Ovary (tissue), 9 donors: ENCODE measurements around the gene CSF3. TPM values are rescaled to one million over a fixed set of nuclear protein-coding genes. Genes with fewer than 3 reads are reported as not detected.

Experiments used
- DNase-seq, 5 donors: peaks; one replicate each; pipeline ENCODE4 v3.0.0-alpha.2; 2019 to 2020
- H3K27ac ChIP-seq, 2 donors: fragments of 200-600 bp; one replicate each; pipeline versions ENCODE4 v1.5.1 to v1.8.0; 2019 to 2022
- H3K27me3 ChIP-seq: fragments of 200-600 bp; one replicate; pipeline ENCODE4 v1.8.0; 2022
- H3K36me3 ChIP-seq: fragments of 200-600 bp; sonication (generic); one replicate; pipeline ENCODE4 v1.5.1; 2019
- H3K4me1 ChIP-seq: one replicate; pipeline ENCODE4 v1.8.1; 2013; ENCODE audit warnings: mild to moderate bottlenecking, moderate library complexity; ENCODE audit not compliant: insufficient read depth
- H3K4me3 ChIP-seq: fragments of 200-600 bp; sonication (generic); one replicate; pipeline ENCODE4 v1.5.1; 2017
- H3K9me3 ChIP-seq, 2 donors: fragments of 200-600 bp in 1 of 2; sonication (generic) in 1 of 2; one replicate each; pipeline versions ENCODE4 v1.5.1 to v1.8.1; 2013 to 2019; ENCODE audit warnings: mild to moderate bottlenecking in 1 of 2, moderate library complexity in 1 of 2
- EP300 ChIP-seq: sonication (generic); formaldehyde crosslinking; IDR thresholded peaks from one replicate; pipeline ENCODE4 v1.6.1; 2017; ENCODE audit warnings: antibody characterized with exemption
- POLR2A ChIP-seq: fragments of 450-650 bp; IDR thresholded peaks from one replicate; pipeline ENCODE4 v1.6.1; 2017; ENCODE audit warnings: antibody characterized with exemption, mild to moderate bottlenecking, moderate library complexity
- WGBS, 3 donors: extraction: QIAGEN DNeasy Blood & Tissue Kit in 1 of 3; methylation state at CpG; one replicate each; pipeline versions ENCODE4 v1.1.5 to v1.1.7; 2013 to 2017; 5-methylcytosine and 5-hydroxymethylcytosine counted together
- intact Hi-C, 4 donors: fragments of 100-400 bp; cut with DNase I; formaldehyde crosslinking; loops; one replicate each; pipeline versions ENCODE4 v1.11.0 to v1.15.1; 2022 to 2023
- microRNA-seq, 3 donors: library from miRNA; unstranded; fragments of <30 nt; microRNA quantifications; one replicate each; pipeline versions ENCODE4 to v1.2.0, GENCODE V29; 2019 to 2020
- polyA plus RNA-seq, 2 donors: library from polyadenylated mRNA; stranded (reverse); fragments of 200-250 nt in 1 of 2; fragments of 350-450 nt in 1 of 2; fragmentation: Illumina TruSeq in 1 of 2; extraction: RNeasy Lipid Tissue Mini Kit (QIAGEN cat#74804) in 1 of 2; gene quantifications; one replicate each; pipeline ENCODE4 v1.2.3, GENCODE V29; 2013 to 2014
- small RNA-seq: library from RNA; depleted of rRNA; stranded (forward); fragments of <200 nt; gene quantifications from one replicate; pipeline ENCODE3, GENCODE V24; 2016
- total RNA-seq, 7 donors: library from RNA; depleted of rRNA in 2 of 7; stranded (reverse); fragments of >200 nt in 2 of 7; fragmentation: NEBNext Ultra II Directional in 3 of 7; extraction: Animal tissue kit (Norgen Biotek cat#: 25700) in 3 of 7; gene quantifications; one replicate each; pipeline versions ENCODE4 v1.1.0 to v1.2.4, GENCODE V29; 2016 to 2023
- TF ChIP-seq, protein P1 (sequence below), 3 donors: fragments of 450-650 bp in 2 of 3; fragments of 200-600 bp in 1 of 3; IDR thresholded peaks; one replicate each; pipeline versions ENCODE4 v1.5.1 to v1.8.0; 2016 to 2022; ENCODE audit warnings: antibody characterized with exemption in 3 of 3, mild to moderate bottlenecking in 1 of 3
- donor health status: DM: no; HTN: no; CAD: no; lungs with moderate emphysema.
- donor health status: DM: no; HTN: no; CAD: no.
- donor health status: Bipolar disorder and iron deficiency.
- donor health status: DM: yes; HTN: yes; CAD: no.
- donor health status: DM: no; HTN: no; CAD: no.
- donor health status: DM: yes; HTN: yes; CAD: no.

CSF3 gene
- total and polyA plus RNA-seq, 9 donors: 0.32 to 197 (median 1.4) TPM; not detected in 3

DNA sequence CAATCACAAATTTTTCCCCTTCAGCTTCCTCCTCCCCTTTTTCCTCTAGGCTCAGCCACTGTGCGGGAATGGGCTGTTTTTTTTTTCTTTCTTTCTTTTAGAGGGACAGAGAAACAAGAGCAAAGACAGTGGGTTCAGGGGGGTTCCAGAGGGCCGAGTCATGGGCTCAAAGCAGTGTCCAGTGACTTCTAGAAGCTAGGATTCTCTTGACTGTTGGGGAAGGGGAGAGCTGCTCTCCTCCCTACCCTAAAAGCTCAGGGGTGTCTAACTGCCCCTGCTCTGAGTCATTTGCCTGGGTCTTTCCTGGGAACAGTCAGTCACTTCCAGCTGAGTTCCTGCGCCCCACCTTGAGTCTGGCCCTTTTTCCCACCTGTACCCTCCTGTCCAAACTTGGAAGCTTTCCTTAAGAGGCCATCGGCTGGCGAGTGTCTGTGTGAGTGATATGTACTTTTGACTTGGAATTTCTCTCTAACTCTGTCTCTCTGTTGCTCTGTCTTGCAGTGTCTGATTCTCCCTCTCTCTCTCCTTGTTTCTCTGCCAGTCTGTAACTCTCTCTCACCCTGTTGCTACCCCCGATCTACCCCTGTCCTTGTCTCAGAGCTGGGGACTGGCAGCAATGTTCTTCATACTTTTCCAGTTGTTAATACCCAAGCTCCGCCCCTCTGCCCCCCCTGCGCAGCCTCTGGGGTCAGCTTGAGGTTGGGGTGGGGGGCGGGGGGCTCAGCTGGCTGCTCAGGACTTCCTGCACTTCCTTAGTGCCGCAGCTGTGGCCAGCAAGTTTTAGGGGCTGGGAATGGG lies 49.9 kb downstream of the CSF3 start:
- DNase-seq: peak; percentile 41 to 69 (median 59)
- Histone ChIP-seq H3K9me3 (no peaks in the 10 kb centered on the region), H3K4me1 (peaks cover 29% of the 10 kb centered on the region), H3K27me3 (no peaks in the 10 kb centered on the region), H3K4me3 (peak overlapping the region; percentile 63), H3K27ac (peak overlapping the region; percentile 54 to 85), H3K36me3 (no peaks in the 10 kb centered on the region)
- TF ChIP-seq EP300 (no peak), POLR2A (no peak)
- TF ChIP-seq, protein P1, sequence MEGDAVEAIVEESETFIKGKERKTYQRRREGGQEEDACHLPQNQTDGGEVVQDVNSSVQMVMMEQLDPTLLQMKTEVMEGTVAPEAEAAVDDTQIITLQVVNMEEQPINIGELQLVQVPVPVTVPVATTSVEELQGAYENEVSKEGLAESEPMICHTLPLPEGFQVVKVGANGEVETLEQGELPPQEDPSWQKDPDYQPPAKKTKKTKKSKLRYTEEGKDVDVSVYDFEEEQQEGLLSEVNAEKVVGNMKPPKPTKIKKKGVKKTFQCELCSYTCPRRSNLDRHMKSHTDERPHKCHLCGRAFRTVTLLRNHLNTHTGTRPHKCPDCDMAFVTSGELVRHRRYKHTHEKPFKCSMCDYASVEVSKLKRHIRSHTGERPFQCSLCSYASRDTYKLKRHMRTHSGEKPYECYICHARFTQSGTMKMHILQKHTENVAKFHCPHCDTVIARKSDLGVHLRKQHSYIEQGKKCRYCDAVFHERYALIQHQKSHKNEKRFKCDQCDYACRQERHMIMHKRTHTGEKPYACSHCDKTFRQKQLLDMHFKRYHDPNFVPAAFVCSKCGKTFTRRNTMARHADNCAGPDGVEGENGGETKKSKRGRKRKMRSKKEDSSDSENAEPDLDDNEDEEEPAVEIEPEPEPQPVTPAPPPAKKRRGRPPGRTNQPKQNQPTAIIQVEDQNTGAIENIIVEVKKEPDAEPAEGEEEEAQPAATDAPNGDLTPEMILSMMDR (IDR thresholded peaks at IDR 0.05): no peak
- 5 to 6% (median 5%) methylated on average over 10 of the region's 10 CpGs for WGBS, 3 donors
- intact Hi-C loops: loop anchor here in 3 of 4 donors (5.0 to 10.0 kb wide), 4 partner anchors 32 to 840 kb away; partner anchors contain the start of gene STAC2 (in 1 of the 3)

DNA sequence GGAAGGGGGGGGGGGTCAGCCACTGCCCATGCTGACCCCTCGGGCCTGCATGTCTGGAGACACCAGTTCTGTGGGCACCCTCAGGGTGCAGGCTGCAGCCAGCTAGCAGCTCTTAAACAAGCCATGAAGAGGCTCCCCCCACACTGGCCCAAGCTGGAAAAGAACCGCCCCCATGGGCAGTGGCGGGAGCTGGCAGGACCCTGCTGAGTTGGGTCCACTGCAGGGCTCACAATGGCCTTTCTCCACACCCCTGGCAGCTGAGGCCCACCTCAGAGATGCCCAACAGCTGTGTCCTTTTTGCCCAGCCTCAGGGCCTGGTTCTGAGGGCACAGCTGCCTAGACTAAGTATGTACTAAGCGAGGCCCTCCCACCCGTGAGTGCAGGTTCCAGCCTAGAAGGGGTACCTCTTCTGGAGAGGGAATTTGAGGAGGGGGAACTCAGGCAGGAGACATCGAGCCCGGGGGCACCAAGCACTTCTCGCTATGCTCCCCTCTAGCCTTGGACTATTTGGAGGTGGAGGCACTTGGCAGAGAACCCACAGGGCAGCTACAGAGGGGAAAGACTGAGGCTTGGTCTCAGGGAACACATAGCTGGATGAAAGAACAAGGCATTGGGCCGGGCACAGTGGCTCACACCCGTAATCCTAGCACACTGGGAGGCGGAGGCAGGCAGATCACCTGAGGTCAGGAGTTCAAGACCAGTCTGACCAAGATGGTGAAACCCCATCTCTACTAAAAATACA lies 50.7 kb downstream of the CSF3 start:
- TF ChIP-seq, protein P1 (IDR thresholded peaks at IDR 0.05): no peak
- no peak for TF ChIP-seq POLR2A
- TF ChIP-seq EP300: no peak
- Histone ChIP-seq H3K4me3 (peak overlapping the region; percentile 63), H3K4me1 (peaks cover 36% of the 10 kb centered on the region), H3K9me3 (no peaks in the 10 kb centered on the region), H3K27ac (peak overlapping the region; percentile 54 to 85), H3K27me3 (no peaks in the 10 kb centered on the region), H3K36me3 (no peaks in the 10 kb centered on the region)
- intact Hi-C loops: loop anchor here in 1 of 4 donors (10.0 kb wide), 1 partner anchor 841 kb away; the partner anchor contains the start of gene STAC2
- 47 to 57% (median 54%) methylated on average over 10 to 11 of the region's 11 CpGs for WGBS, 3 donors
- DNase-seq: peak in 1 of 5 donors; percentile 47

Small RNA genes lying within 50 kb of the gene (microRNA-seq; reads per million reads assigned to microRNA genes)
- gene MIR6884: 0 to 0.95 (median 0) reads per million in 3 donors

Small RNA genes lying within 50 kb of the gene (small RNA-seq; reads per million reads assigned to genes)
- gene SNORD124: 615 reads per million, percentile 96 among the genes with 10 or more reads in this experiment

Other genes starting within 250 kb of the CSF3 start
- under 1 TPM; 0.34 to 0.97 (median 0.62) TPM for gene IKZF3, start 151.1 kb upstream of the CSF3 start, total RNA-seq
- 1 to 10 TPM in 1 of 2 donors, under 1 TPM in 1; 0.16 to 2.6 TPM for gene IKZF3, start 151.1 kb upstream of the CSF3 start, polyA plus RNA-seq
- not detected for gene ZPBP2, start 147.2 kb upstream of the CSF3 start, total RNA-seq
- not detected for gene ZPBP2, start 147.2 kb upstream of the CSF3 start, polyA plus RNA-seq
- 1 to 10 TPM; 3.8 to 9.7 (median 5.5) TPM for gene GSDMB, start 96.8 kb upstream of the CSF3 start, total RNA-seq
- gene GSDMB, start 96.8 kb upstream of the CSF3 start, polyA plus RNA-seq: 1 to 10 TPM; 3.7 to 6.5 TPM
- 10 to 100 TPM; 37.0 to 64.3 (median 52.2) TPM for gene ORMDL3, start 87.8 kb upstream of the CSF3 start, total RNA-seq
- gene ORMDL3, start 87.8 kb upstream of the CSF3 start, polyA plus RNA-seq: 10 to 100 TPM; 43.7 to 97.5 TPM
- gene LRRC3C, start 87.7 kb upstream of the CSF3 start, total RNA-seq: under 1 TPM in 1 of 7 donors, not detected in 6; 0.27 TPM
- gene LRRC3C, start 87.7 kb upstream of the CSF3 start, polyA plus RNA-seq: under 1 TPM in 1 of 2 donors, not detected in 1; 0.12 TPM
- under 1 TPM in 2 of 7 donors, not detected in 5; 0.10 to 0.11 TPM for gene GSDMA, start 52.4 kb upstream of the CSF3 start, total RNA-seq
- gene GSDMA, start 52.4 kb upstream of the CSF3 start, polyA plus RNA-seq: under 1 TPM; 0.19 to 0.55 TPM
- gene PSMD3, start 34.6 kb upstream of the CSF3 start, total RNA-seq: 10 to 100 TPM; 48.2 to 88.4 (median 75.8) TPM
- gene PSMD3, start 34.6 kb upstream of the CSF3 start, polyA plus RNA-seq: 10 to 100 TPM; 63.9 to 70.1 TPM
- gene MED24, start 39.0 kb downstream of the CSF3 start, total RNA-seq: 10 to 100 TPM; 42.2 to 73.9 (median 66.7) TPM
- gene MED24, start 39.0 kb downstream of the CSF3 start, polyA plus RNA-seq: 10 to 100 TPM; 45.1 to 51.3 TPM
- 100 to 1,000 TPM in 2 of 7 donors, 10 to 100 TPM in 5; 51.4 to 129 (median 89.3) TPM for gene THRA, start 47.5 kb downstream of the CSF3 start, total RNA-seq
- 10 to 100 TPM; 77.5 to 87.2 TPM for gene THRA, start 47.5 kb downstream of the CSF3 start, polyA plus RNA-seq
- gene NR1D1, start 85.1 kb downstream of the CSF3 start, total RNA-seq: 10 to 100 TPM; 10.7 to 73.8 (median 23.7) TPM
- gene NR1D1, start 85.1 kb downstream of the CSF3 start, polyA plus RNA-seq: 10 to 100 TPM; 11.8 to 59.0 TPM
- 100 to 1,000 TPM in 1 of 7 donors, 10 to 100 TPM in 6; 59.6 to 110 (median 83.3) TPM for gene MSL1, start 106.5 kb downstream of the CSF3 start, total RNA-seq
- 100 to 1,000 TPM in 1 of 2 donors, 10 to 100 TPM in 1; 60.8 to 122 TPM for gene MSL1, start 106.5 kb downstream of the CSF3 start, polyA plus RNA-seq
- 100 to 1,000 TPM in 4 of 7 donors, 10 to 100 TPM in 3; 39.9 to 122 (median 106) TPM for gene CASC3, start 125.1 kb downstream of the CSF3 start, total RNA-seq
- 100 to 1,000 TPM in 1 of 2 donors, 10 to 100 TPM in 1; 53.1 to 113 TPM for gene CASC3, start 125.1 kb downstream of the CSF3 start, polyA plus RNA-seq
- gene RAPGEFL1, start 162.0 kb downstream of the CSF3 start, total RNA-seq: 1 to 10 TPM; 3.6 to 9.1 (median 6.4) TPM
- gene RAPGEFL1, start 162.0 kb downstream of the CSF3 start, polyA plus RNA-seq: 1 to 10 TPM; 1.4 to 2.3 TPM
- gene WIPF2, start 203.9 kb downstream of the CSF3 start, total RNA-seq: 10 to 100 TPM in 6 of 7 donors, 1 to 10 TPM in 1; 6.1 to 23.0 (median 18.4) TPM
- gene WIPF2, start 203.9 kb downstream of the CSF3 start, polyA plus RNA-seq: 10 to 100 TPM in 1 of 2 donors, 1 to 10 TPM in 1; 8.4 to 27.8 TPM